OCI-LY3 (cell line): Measurements from ENCODE around the gene CSPG5.
A peak's percentile ranks its signal among the peaks of the same experiment; 100 is the strongest.

ENCODE experiments used
- H2AFZ ChIP-seq: fragments of 200-600, 300-600 bp; shearing (Covaris generic); 2 replicates; pipeline ENCODE4 v1.6.0; 2014; ENCODE audit warnings: antibody characterized with exemption, low read depth, low read length
- H3K27ac ChIP-seq: fragments of 200-600, 300-600 bp; sonication (generic); 2 replicates; pipeline ENCODE4 v1.5.1; 2014; ENCODE audit warnings: mild to moderate bottlenecking, low read length, moderate library complexity, mixed read lengths
- H3K27me3 ChIP-seq: fragments of 200-600, 300-600 bp; sonication (generic); 2 replicates; pipeline ENCODE4 v1.6.1; 2014; ENCODE audit warnings: low read depth, low read length, mixed read lengths
- H3K36me3 ChIP-seq: fragments of 200-600, 300-600 bp; sonication (generic); replicated peaks from 2 replicates; pipeline ENCODE3; 2014; ENCODE audit warnings: low read depth, low read length, mixed read lengths
- H3K4me1 ChIP-seq: fragments of 300-600, 200-600 bp; sonication (generic); 2 replicates; pipeline ENCODE4 v1.6.1; 2014; ENCODE audit warnings: low read length, mixed read lengths
- H3K4me2 ChIP-seq: fragments of 200-600, 300-600 bp; sonication (generic); 2 replicates; pipeline ENCODE4 v1.6.1; 2014; ENCODE audit warnings: low read length, mixed read lengths
- H3K4me3 ChIP-seq: fragments of 300-600, 200-600 bp; sonication (generic); 2 replicates; pipeline ENCODE4 v1.5.1; 2014; ENCODE audit warnings: antibody characterized with exemption, mild to moderate bottlenecking, low read length, moderate library complexity
- H3K79me2 ChIP-seq: fragments of 300-600, 200-600 bp; shearing (Covaris generic); 2 replicates; pipeline ENCODE4 v1.6.1; 2014; ENCODE audit warnings: mild to moderate bottlenecking, low read length, mixed read lengths
- H3K9ac ChIP-seq: fragments of 300-600, 200-600 bp; shearing (Covaris generic); 2 replicates; pipeline ENCODE4 v1.6.0; 2014; ENCODE audit warnings: mild to moderate bottlenecking, low read length, moderate library complexity
- H3K9me3 ChIP-seq: fragments of 200-600, 300-600 bp; shearing (Covaris generic); 2 replicates; pipeline ENCODE4 v1.6.1; 2014; ENCODE audit warnings: low read length, mixed read lengths; ENCODE audit not compliant: insufficient read depth
- H4K20me1 ChIP-seq: fragments of 200-600, 300-600 bp; sonication (generic); 2 replicates; pipeline ENCODE4 v1.6.1; 2016; ENCODE audit warnings: low read length, mixed read lengths; ENCODE audit not compliant: insufficient read depth
- EZH2phosphoT487 ChIP-seq: fragments of 200-600 bp; shearing (Covaris generic); IDR thresholded peaks from 2 replicates; pipeline ENCODE4 v1.6.1; 2018; ENCODE audit warnings: antibody characterized with exemption, mixed run types, low read depth
- TF ChIP-seq, protein P1 (sequence below): fragments of 200-600, 300-600 bp; sonication (generic); IDR thresholded peaks from 2 replicates; pipeline ENCODE4 v1.5.1; 2014; ENCODE audit warnings: antibody characterized with exemption, low read length, low read depth

Gene CSPG5

DNA sequence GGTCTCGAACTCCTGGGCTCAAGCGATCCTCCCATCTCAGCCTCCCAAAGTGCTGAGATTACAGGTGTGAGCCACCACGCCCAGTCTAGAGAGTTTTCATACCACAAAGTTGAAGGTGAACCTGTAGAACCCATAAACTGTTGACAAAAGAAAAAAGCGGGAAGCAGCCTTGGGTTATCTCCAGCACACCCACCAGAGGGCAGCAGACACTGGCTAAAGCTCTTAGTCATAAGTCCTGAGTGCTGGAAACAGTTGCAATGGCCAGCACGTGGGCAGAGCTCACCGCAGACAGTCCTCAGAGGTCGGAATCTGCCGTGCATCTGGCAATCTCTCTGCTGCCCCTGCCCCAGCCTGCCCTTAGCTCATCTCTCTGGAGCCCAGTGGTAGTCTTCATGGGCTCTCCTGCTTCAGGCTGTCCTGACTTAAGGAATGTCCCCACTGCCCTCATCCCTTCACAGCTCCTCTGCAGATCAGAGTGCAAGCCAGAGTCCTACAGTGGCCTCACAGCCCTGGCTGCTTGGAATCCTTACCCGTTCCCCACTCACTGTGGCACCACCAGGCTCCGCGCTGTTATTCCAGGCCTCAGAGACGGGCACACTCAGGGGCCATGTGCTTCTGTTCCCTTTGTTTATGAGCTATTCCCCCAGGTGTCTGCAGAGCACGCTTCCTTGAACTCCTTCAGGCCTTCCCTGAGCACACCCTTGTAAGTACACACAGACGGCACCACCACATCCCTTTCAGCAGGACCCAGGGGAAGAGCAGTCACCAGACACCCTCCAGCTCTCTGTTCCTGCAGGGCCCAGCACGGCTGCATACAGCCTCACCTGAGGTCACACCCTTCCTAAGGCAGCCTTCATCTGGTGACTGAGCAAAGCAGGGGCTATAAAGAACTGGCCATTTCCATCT, 56.3 kb downstream of the CSPG5 start:
- no peaks in the 10 kb centered on the region for H3K36me3 ChIP-seq
- H2AFZ ChIP-seq = peak overlapping the region; percentile 83
- no peaks in the 10 kb centered on the region for H3K79me2 ChIP-seq
- no peak for TF ChIP-seq EZH2phosphoT487
- TF ChIP-seq, protein P1, sequence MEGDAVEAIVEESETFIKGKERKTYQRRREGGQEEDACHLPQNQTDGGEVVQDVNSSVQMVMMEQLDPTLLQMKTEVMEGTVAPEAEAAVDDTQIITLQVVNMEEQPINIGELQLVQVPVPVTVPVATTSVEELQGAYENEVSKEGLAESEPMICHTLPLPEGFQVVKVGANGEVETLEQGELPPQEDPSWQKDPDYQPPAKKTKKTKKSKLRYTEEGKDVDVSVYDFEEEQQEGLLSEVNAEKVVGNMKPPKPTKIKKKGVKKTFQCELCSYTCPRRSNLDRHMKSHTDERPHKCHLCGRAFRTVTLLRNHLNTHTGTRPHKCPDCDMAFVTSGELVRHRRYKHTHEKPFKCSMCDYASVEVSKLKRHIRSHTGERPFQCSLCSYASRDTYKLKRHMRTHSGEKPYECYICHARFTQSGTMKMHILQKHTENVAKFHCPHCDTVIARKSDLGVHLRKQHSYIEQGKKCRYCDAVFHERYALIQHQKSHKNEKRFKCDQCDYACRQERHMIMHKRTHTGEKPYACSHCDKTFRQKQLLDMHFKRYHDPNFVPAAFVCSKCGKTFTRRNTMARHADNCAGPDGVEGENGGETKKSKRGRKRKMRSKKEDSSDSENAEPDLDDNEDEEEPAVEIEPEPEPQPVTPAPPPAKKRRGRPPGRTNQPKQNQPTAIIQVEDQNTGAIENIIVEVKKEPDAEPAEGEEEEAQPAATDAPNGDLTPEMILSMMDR = peak; percentile 94
- no peaks in the 10 kb centered on the region for H4K20me1 ChIP-seq
- H3K9ac ChIP-seq = peak overlapping the region; percentile 21; the same call in 1 of the 2 replicates
- no peak overlapping the region for H3K27ac ChIP-seq
- H3K27me3 ChIP-seq = no peaks in the 10 kb centered on the region
- peaks cover 5% of the 10 kb centered on the region for H3K4me1 ChIP-seq
- H3K4me3 ChIP-seq = no peak overlapping the region
- peak overlapping the region; percentile 40 for H3K4me2 ChIP-seq
- no peaks in the 10 kb centered on the region for H3K9me3 ChIP-seq

DNA sequence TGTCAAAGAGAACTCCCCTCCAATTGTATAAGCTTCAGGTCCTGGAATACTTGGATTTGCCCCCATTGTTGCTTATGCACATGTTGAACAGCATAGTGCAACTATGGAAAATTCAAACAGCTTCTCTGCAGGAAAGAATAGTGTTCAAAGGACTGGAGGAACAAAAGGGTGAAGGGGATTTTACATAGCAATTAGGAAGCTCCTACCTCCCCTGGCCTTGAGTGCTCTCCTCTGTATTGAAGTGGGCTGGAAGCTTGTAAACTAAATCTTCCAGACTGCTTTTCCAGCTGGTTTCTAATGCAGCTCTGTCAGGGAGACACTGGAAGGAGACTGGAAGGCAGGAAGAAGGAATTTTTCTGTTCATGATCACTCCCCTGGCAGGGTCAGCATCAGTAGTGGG, 57.9 kb downstream of the CSPG5 start:
- no peak overlapping the region for H3K4me2 ChIP-seq
- no peaks in the 10 kb centered on the region for H4K20me1 ChIP-seq
- TF ChIP-seq, protein P1 = no peak
- TF ChIP-seq EZH2phosphoT487 = no peak
- no peak overlapping the region for H3K9ac ChIP-seq
- no peak overlapping the region for H3K27ac ChIP-seq
- no peak overlapping the region for H3K4me3 ChIP-seq
- no peaks in the 10 kb centered on the region for H3K27me3 ChIP-seq
- peaks cover 5% of the 10 kb centered on the region for H3K4me1 ChIP-seq
- no peak overlapping the region for H2AFZ ChIP-seq
- no peaks in the 10 kb centered on the region for H3K79me2 ChIP-seq
- no peaks in the 10 kb centered on the region for H3K36me3 ChIP-seq
- no peaks in the 10 kb centered on the region for H3K9me3 ChIP-seq

DNA sequence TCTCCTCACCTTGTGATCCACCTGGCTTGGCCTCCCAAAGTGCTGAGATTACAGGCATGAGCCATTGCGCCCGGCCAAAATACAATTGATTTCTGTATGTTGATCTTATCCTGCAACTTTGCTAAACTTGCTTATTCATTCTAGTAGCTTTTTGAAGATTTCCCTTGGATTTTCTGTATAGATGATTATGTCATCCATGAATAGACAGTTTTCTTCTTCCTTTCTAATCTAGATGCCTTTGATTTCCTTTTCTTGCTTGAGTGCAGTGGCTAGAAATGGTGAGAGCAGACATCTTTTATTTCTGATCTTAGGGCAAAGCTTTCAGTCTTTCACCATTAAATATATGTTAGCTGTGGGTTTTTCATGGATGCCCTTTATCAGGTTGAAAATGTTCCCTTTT, 60.7 kb downstream of the CSPG5 start:
- Histone ChIP-seq H3K27me3 (no peaks in the 10 kb centered on the region), H3K4me1 (peaks cover 7% of the 10 kb centered on the region), H2AFZ (no peak overlapping the region), H3K79me2 (peaks cover 2% of the 10 kb centered on the region; the same call in 1 of the 2 replicates), H3K27ac (no peak overlapping the region), H3K4me2 (no peak overlapping the region), H3K9me3 (no peaks in the 10 kb centered on the region), H3K36me3 (no peaks in the 10 kb centered on the region), H4K20me1 (no peaks in the 10 kb centered on the region), H3K4me3 (no peak overlapping the region), H3K9ac (no peak overlapping the region)
- no peak for TF ChIP-seq EZH2phosphoT487
- TF ChIP-seq, protein P1 = no peak

DNA sequence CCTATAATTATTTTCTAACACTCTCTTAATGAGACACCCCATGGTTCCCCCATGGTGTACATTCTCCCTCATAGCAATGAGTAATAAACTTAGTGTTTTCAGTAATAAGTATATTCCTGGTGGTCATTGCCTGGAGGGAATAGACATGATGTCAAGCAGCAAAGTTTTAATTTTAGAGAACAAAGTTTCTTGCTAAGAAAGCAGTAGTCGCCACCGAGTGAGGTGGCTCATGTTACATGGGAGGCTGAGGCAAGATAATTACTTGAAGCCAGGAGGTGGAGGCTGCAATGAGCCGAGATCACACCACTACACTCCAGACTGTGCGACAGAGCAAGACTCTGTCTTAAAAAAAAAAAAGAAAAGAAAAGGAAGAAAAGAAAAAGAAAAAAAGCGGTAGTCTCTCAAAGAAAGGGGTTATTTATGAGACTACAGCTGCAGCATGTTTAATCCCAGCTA, 62.8 kb downstream of the CSPG5 start:
- H3K27me3 ChIP-seq = no peaks in the 10 kb centered on the region
- no peak for TF ChIP-seq EZH2phosphoT487
- TF ChIP-seq, protein P1 = no peak

More for the DNA sequence above, 62.8 kb downstream of the CSPG5 start:
- no peak overlapping the region for H3K4me3 ChIP-seq
- peak overlapping the region; percentile 56 for H2AFZ ChIP-seq
- H3K36me3 ChIP-seq = peaks cover 7% of the 10 kb centered on the region
- H3K4me1 ChIP-seq = peaks cover 13% of the 10 kb centered on the region
- H3K9me3 ChIP-seq = no peaks in the 10 kb centered on the region
- H3K4me2 ChIP-seq = no peak overlapping the region
- peaks cover 22% of the 10 kb centered on the region for H3K79me2 ChIP-seq
- no peak overlapping the region for H3K9ac ChIP-seq
- H4K20me1 ChIP-seq = no peaks in the 10 kb centered on the region
- no peak overlapping the region for H3K27ac ChIP-seq
